ENCODE data around the gene CYB5R3. TPM values are rescaled to one million over a fixed set of nuclear protein-coding genes. Genes with fewer than 3 reads are reported as not detected.

Gene CYB5R3
- total and polyA plus RNA-seq, 4 donors = 49.4 to 210 (median 134) TPM

- H3K36me3 ChIP-seq (ENCODE audit: control insufficient read depth in 4 of 4, insufficient read depth in 3 of 4, low read depth in 1 of 4, low read length in 3 of 4) = peaks cover 21 to 59% (median 28%) of the 10 kb centered on the region in 4 donors
- TF ChIP-seq TAF1 (conservative IDR thresholded peaks at IDR 0.05) (no peak), FOXA1 (IDR thresholded peaks at IDR 0.05) (no peak), EGR1 (IDR thresholded peaks at IDR 0.05; ENCODE audit: low read depth in 2 of 2) (no peak), CTCF (IDR thresholded peaks at IDR 0.05; ENCODE audit: low read depth, low read length, missing input control) (no peak), HNF4G (IDR thresholded peaks at IDR 0.05) (no peak), YY1 (IDR thresholded peaks at IDR 0.05) (no peak), ATF3 (IDR thresholded peaks at IDR 0.05) (no peak), RXRA (IDR thresholded peaks at IDR 0.05) (no peak), HNF4A (conservative IDR thresholded peaks at IDR 0.05) (no peak), MAX (IDR thresholded peaks at IDR 0.05) (no peak), RAD21 (IDR thresholded peaks at IDR 0.05) (no peak), GABPA (IDR thresholded peaks at IDR 0.05 in 1 of 2, conservative IDR thresholded peaks at IDR 0.05 in 1 of 2) (no peak), FOXA2 (IDR thresholded peaks at IDR 0.05) (no peak)
These were observed 23.8 kb downstream of the CYB5R3 start for GRCh38 chr22:42625416-42625815.

GRCh38 chr22:42624551-42625106, 24.6 kb downstream of the CYB5R3 start:
- Histone ChIP-seq H3K4me3 (ENCODE audit: low read depth in 1 of 3, low read length in 3 of 3) (no peak overlapping the region), H3K4me1 (ENCODE audit: control insufficient read depth in 4 of 4, insufficient read depth in 4 of 4, low read length in 3 of 4) (peaks cover 2 to 29% (median 16%) of the 10 kb centered on the region in 4 donors), H3K27ac (ENCODE audit: low read depth in 1 of 2, low read length in 2 of 2) (peak overlapping the region in 1 of 2 donors; percentile 19), H3K27me3 (ENCODE audit: control insufficient read depth in 4 of 4, insufficient read depth in 4 of 4, low read length in 3 of 4) (no peaks in the 10 kb centered on the region), H3K9me3 (ENCODE audit: control insufficient read depth in 4 of 4, low read length in 3 of 4) (no peaks in the 10 kb centered on the region), H3K9ac (ENCODE audit: low read depth in 1 of 2, low read length in 2 of 2) (no peak overlapping the region), H3K36me3 (ENCODE audit: control insufficient read depth in 4 of 4, insufficient read depth in 3 of 4, low read depth in 1 of 4, low read length in 3 of 4) (peaks cover 22 to 61% (median 25%) of the 10 kb centered on the region in 4 donors)
- WGBS = 53% methylated on average over 12 of the region's 12 CpGs
- TF ChIP-seq MAX (IDR thresholded peaks at IDR 0.05) (no peak), YY1 (IDR thresholded peaks at IDR 0.05) (no peak), EGR1 (IDR thresholded peaks at IDR 0.05; ENCODE audit: low read depth in 2 of 2) (no peak), ZBTB33 (IDR thresholded peaks at IDR 0.05) (no peak), RXRA (IDR thresholded peaks at IDR 0.05) (peak; percentile 62 to 89), RAD21 (IDR thresholded peaks at IDR 0.05) (peak in 1 of 2 donors; percentile 23), HNF4A (conservative IDR thresholded peaks at IDR 0.05) (peak; percentile 45 to 72), HNF4G (IDR thresholded peaks at IDR 0.05) (no peak), SP1 (IDR thresholded peaks at IDR 0.05) (peak; percentile 41), GABPA (IDR thresholded peaks at IDR 0.05 in 1 of 2, conservative IDR thresholded peaks at IDR 0.05 in 1 of 2) (no peak), JUND (IDR thresholded peaks at IDR 0.05) (no peak), NR2F2 (IDR thresholded peaks at IDR 0.05) (no peak), FOXA2 (IDR thresholded peaks at IDR 0.05) (no peak), TAF1 (conservative IDR thresholded peaks at IDR 0.05) (no peak)
- no peak for DNase-seq (ENCODE audit: low spot score)

More at GRCh38 chr22:42625416-42625815, 23.8 kb downstream of the CYB5R3 start:
- no peak overlapping the region for H3K27ac ChIP-seq (ENCODE audit: low read depth in 1 of 2, low read length in 2 of 2)
- no peaks in the 10 kb centered on the region for H3K27me3 ChIP-seq (ENCODE audit: control insufficient read depth in 4 of 4, insufficient read depth in 4 of 4, low read length in 3 of 4)
- DNase-seq (ENCODE audit: low spot score) = no peak
- peaks cover 2 to 29% (median 16%) of the 10 kb centered on the region in 4 donors for H3K4me1 ChIP-seq (ENCODE audit: control insufficient read depth in 4 of 4, insufficient read depth in 4 of 4, low read length in 3 of 4)
- no peak overlapping the region for H3K9ac ChIP-seq (ENCODE audit: low read depth in 1 of 2, low read length in 2 of 2)
- WGBS = 94% methylated on average over 15 of the region's 15 CpGs
- no peak overlapping the region for H3K4me3 ChIP-seq (ENCODE audit: low read depth in 1 of 3, low read length in 3 of 3)
- no peaks in the 10 kb centered on the region for H3K9me3 ChIP-seq (ENCODE audit: control insufficient read depth in 4 of 4, low read length in 3 of 4)

All from liver (tissue), 9 donors.